Upper lobe of right lung (tissue), 1 donor: ENCODE data around the gene SYT9. TPM values are rescaled to one million over a fixed set of nuclear protein-coding genes. Genes with fewer than 3 reads are reported as not detected.

Experiments used
- ATAC-seq: fragments of 200-7000 bp; cut with Tn5 transposase; one replicate; pipeline ENCODE4 v1.9.1; 2020; ENCODE audit warnings: mild to moderate bottlenecking, moderate library complexity
- DNase-seq: peaks from one replicate; pipeline ENCODE4 v3.0.0-alpha.2; 2020
- H3K27ac ChIP-seq: fragments of 200-600 bp; one replicate; pipeline ENCODE4 v1.8.0; 2022
- H3K27me3 ChIP-seq: fragments of 200-600 bp; one replicate; pipeline ENCODE4 v1.8.0; 2022; ENCODE audit warnings: mild to moderate bottlenecking
- H3K36me3 ChIP-seq: fragments of 200-600 bp; one replicate; pipeline ENCODE4 v1.8.0; 2022
- H3K4me1 ChIP-seq: fragments of 200-600 bp; one replicate; pipeline ENCODE4 v1.8.0; 2022
- H3K4me3 ChIP-seq: fragments of 200-600 bp; one replicate; pipeline ENCODE4 v1.8.0; 2022; ENCODE audit warnings: mild to moderate bottlenecking
- H3K9me3 ChIP-seq: fragments of 200-600 bp; one replicate; pipeline ENCODE4 v1.8.0; 2022
- intact Hi-C: fragments of 100-400 bp; cut with DNase I; formaldehyde crosslinking; loops from one replicate; pipeline ENCODE4 v1.11.0; 2022
- total RNA-seq: library from RNA; stranded (reverse); fragmentation: NEBNext Ultra II Directional; extraction: Animal tissue kit (Norgen Biotek cat#: 25700); gene quantifications from one replicate; pipeline ENCODE4 v1.2.1, GENCODE V29; 2021
- TF ChIP-seq, protein P1 (sequence below): fragments of 200-600 bp; IDR thresholded peaks from one replicate; pipeline ENCODE4 v1.8.0; 2022; ENCODE audit warnings: antibody characterized with exemption
- donor health status: DM: no; HTN: yes; CAD: no; lungs with severe emphysema.

The SYT9 gene
- total RNA-seq, 1 donor from 2014 or later, result 0.14 TPM

DNA sequence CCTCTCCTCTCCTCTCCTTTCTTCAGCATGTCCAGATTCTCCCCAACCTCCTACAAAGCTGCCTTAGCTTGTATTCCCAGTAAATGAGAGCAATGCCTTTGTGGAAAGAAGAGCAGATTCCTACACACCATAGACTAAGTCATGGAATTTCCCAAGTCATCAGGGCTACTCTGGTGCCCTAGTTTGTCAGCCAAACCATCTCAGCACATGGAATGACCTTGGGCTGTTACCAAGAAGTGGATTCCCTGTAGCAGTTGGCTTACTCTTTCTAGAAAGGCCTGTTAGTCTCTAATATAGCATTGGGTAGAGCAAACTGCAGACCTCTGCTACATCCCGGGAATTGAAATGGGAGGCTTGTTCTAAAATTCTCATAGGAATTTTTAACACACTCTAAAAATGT is 124.7 kb downstream of the SYT9 start:
- intact Hi-C loops, result no loop called here
- H3K4me1 ChIP-seq, result no peaks in the 10 kb centered on the region
- ATAC-seq, result no peak
- no peaks in the 10 kb centered on the region for H3K9me3 ChIP-seq
- no peaks in the 10 kb centered on the region for H3K36me3 ChIP-seq
- no peak for DNase-seq
- no peaks in the 10 kb centered on the region for H3K27me3 ChIP-seq
- no peak overlapping the region for H3K27ac ChIP-seq
- TF ChIP-seq, protein P1, sequence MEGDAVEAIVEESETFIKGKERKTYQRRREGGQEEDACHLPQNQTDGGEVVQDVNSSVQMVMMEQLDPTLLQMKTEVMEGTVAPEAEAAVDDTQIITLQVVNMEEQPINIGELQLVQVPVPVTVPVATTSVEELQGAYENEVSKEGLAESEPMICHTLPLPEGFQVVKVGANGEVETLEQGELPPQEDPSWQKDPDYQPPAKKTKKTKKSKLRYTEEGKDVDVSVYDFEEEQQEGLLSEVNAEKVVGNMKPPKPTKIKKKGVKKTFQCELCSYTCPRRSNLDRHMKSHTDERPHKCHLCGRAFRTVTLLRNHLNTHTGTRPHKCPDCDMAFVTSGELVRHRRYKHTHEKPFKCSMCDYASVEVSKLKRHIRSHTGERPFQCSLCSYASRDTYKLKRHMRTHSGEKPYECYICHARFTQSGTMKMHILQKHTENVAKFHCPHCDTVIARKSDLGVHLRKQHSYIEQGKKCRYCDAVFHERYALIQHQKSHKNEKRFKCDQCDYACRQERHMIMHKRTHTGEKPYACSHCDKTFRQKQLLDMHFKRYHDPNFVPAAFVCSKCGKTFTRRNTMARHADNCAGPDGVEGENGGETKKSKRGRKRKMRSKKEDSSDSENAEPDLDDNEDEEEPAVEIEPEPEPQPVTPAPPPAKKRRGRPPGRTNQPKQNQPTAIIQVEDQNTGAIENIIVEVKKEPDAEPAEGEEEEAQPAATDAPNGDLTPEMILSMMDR, result no peak
- H3K4me3 ChIP-seq, result no peak overlapping the region

DNA sequence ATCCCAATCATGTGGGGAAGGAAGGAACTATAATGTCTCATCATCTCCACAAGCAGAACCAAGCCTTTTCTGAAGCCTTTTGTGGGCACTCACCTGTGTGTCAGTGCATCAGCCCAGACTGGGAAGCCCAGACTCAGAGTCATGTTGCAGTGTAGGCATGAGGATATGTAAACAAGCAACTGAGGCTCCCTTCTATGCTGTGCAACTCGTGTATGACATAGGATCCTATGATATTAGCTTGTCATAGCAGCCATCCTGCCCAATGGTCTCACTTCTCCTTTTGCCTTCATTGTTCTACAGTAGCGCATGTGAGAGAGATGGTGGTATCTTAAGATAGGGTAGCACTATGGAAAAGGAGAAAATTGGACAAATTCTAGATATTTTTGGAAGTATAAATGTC is 130.2 kb downstream of the SYT9 start:
- Histone ChIP-seq H3K36me3 (no peaks in the 10 kb centered on the region), H3K27ac (no peak overlapping the region), H3K9me3 (no peaks in the 10 kb centered on the region), H3K4me1 (no peaks in the 10 kb centered on the region), H3K4me3 (no peak overlapping the region), H3K27me3 (no peaks in the 10 kb centered on the region)
- DNase-seq (no peak), ATAC-seq (no peak)
- TF ChIP-seq, protein P1, result no peak
- intact Hi-C loops, result no loop called here

DNA sequence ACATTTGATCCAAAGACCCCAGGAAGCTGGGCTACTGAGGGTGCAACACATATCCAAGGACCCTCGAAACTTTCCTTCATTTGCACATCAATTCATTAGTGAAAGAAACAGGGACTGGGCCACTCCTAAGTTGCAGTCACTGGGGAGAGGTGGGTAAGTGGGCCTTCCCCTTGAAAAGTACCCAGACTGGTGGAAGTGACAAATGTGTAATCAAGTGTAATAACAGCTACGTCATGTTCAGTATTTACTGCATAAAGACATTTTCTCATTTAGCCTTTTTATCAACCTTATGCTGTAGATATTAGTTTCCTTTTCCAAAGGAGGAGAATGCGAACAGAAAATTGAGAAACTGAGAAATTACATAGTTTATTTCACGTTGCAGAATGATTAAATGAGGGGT is 131.7 kb downstream of the SYT9 start:
- TF ChIP-seq, protein P1, result no peak
- Histone ChIP-seq H3K9me3 (no peaks in the 10 kb centered on the region), H3K4me1 (no peaks in the 10 kb centered on the region), H3K27me3 (no peaks in the 10 kb centered on the region), H3K27ac (no peak overlapping the region), H3K4me3 (no peak overlapping the region), H3K36me3 (no peaks in the 10 kb centered on the region)
- intact Hi-C loops, result no loop called here
- ATAC-seq (no peak), DNase-seq (no peak)

DNA sequence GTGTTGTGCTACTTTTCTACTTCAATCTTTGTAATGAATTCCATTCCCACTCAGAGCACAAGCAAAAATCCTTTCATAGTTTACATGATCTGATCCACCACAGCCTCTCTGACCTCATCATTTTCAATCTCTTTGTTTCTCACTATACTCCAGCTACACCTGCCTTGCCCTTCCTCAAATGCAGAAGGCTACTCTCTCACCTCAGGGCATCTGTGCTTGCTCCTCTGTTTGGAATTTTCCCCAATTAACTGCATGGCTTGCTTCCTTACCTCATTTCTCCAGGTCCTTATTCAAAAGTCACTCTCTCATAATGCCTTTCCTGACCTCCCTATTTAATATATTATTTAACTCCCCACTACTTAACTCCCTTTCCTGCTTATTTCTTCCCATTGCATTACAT is 133.0 kb downstream of the SYT9 start:
- DNase-seq (no peak), ATAC-seq (no peak)
- H3K9me3 ChIP-seq, result no peaks in the 10 kb centered on the region
- TF ChIP-seq, protein P1, result no peak
- H3K27ac ChIP-seq, result no peak overlapping the region
- no peaks in the 10 kb centered on the region for H3K4me1 ChIP-seq
- intact Hi-C loops, result no loop called here
- no peaks in the 10 kb centered on the region for H3K27me3 ChIP-seq
- no peaks in the 10 kb centered on the region for H3K36me3 ChIP-seq
- H3K4me3 ChIP-seq, result no peak overlapping the region

DNA sequence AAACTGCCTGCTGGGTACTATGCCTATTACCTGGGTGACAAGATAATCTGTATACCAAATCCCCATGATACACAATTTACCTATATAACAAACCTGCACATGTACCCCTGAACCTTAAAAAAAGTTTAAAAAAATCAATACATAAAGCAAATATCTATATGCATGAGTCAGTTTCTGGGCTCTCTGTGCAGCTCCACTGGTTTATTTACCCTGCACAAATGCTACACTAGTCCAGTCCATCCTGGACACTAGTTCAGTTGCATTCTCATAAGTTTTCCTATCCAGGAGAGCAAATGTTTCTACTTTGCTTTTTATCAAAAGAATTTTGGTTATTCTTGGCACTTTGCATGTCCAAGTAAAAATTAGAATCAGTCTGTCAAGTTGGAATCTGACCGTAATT is 133.8 kb downstream of the SYT9 start:
- H3K9me3 ChIP-seq, result no peaks in the 10 kb centered on the region
- TF ChIP-seq, protein P1, result no peak
- no peaks in the 10 kb centered on the region for H3K36me3 ChIP-seq
- H3K4me3 ChIP-seq, result no peak overlapping the region
- DNase-seq (no peak), ATAC-seq (no peak)
- H3K27ac ChIP-seq, result no peak overlapping the region
- intact Hi-C loops, result no loop called here
- H3K27me3 ChIP-seq, result no peaks in the 10 kb centered on the region
- H3K4me1 ChIP-seq, result no peaks in the 10 kb centered on the region
